SK-N-SH (cell line): ENCODE data around the gene SMYD3. TPM values are rescaled to one million over a fixed set of nuclear protein-coding genes. Genes with fewer than 3 reads are reported as not detected.

Experiments
- CTCF ChIA-PET: fragments of 300-600, 350-600 bp; formaldehyde crosslinking; extraction: SDS; loops from one replicate; lab custom pipeline; 2021; lab: Yijun Ruan, JAX
- POLR2A ChIA-PET: fragments of 350-600 bp; sonication (Branson Sonifier 250); formaldehyde crosslinking; extraction: SDS; loops from one replicate; lab custom pipeline; 2020; ENCODE audit warnings: antibody characterized with exemption, inconsistent platforms; lab: Yijun Ruan, JAX
- DNase-seq: peaks from one replicate; pipeline ENCODE4 v3.0.0; 2012
- H2AFZ ChIP-seq: fragments of 200-600 bp; sonication (generic); 2 replicates; pipeline ENCODE4 v1.8.1; 2016; ENCODE audit warnings: antibody characterized with exemption, mild to moderate bottlenecking, low read depth
- H3F3A ChIP-seq: fragments of 200-600 bp; sonication (generic); replicated peaks from 2 replicates; pipeline ENCODE3; 2016; ENCODE audit warnings: antibody characterized with exemption, mild to moderate bottlenecking; ENCODE audit not compliant: insufficient read depth
- H3K27ac ChIP-seq, 2 experiments: fragments of 200-500 bp in 1 of 2; fragments of 200-600 bp in 1 of 2; sonication (Bioruptor generic) in 1 of 2; sonication (generic), shearing (Covaris generic) in 1 of 2; 2 replicates each; pipeline versions ENCODE4 v1.5.1 to v1.6.1; 2014 to 2016; ENCODE audit warnings: low read depth in 2 of 2, inconsistent platforms in 1 of 2, low read length in 1 of 2, mild to moderate bottlenecking in 1 of 2, mixed read lengths in 1 of 2
- H3K27me3 ChIP-seq: fragments of 200-600 bp; sonication (generic), shearing (Covaris generic); 2 replicates; pipeline ENCODE4 v1.6.1; 2016; ENCODE audit warnings: mixed run types; ENCODE audit not compliant: insufficient read depth
- H3K36me3 ChIP-seq, 2 experiments: fragments of 200-500 bp in 1 of 2; fragments of 200-600 bp in 1 of 2; sonication (Bioruptor generic) in 1 of 2; sonication (generic) in 1 of 2; replicated peaks in 1 of 2; 2 replicates each; pipeline versions ENCODE3 to v1.5.1; 2014 to 2016; ENCODE audit warnings: low read length in 1 of 2, mild to moderate bottlenecking in 1 of 2; ENCODE audit not compliant: insufficient read depth in 2 of 2, control insufficient read depth in 1 of 2
- H3K4me1 ChIP-seq, 2 experiments: fragments of 200-500 bp in 1 of 2; fragments of 200-600 bp in 1 of 2; sonication (Bioruptor generic) in 1 of 2; sonication (generic), shearing (Covaris generic) in 1 of 2; 2 replicates each; pipeline versions ENCODE4 v1.5.1 to v1.6.1; 2014 to 2016; ENCODE audit warnings: low read depth in 1 of 2, low read length in 1 of 2, mixed run types in 1 of 2; ENCODE audit not compliant: insufficient read depth in 2 of 2, control insufficient read depth in 1 of 2
- H3K4me2 ChIP-seq: fragments of 200-600 bp; sonication (generic), shearing (Covaris generic); 2 replicates; pipeline ENCODE4 v1.6.1; 2017; ENCODE audit warnings: mixed run types
- H3K4me3 ChIP-seq, 2 experiments: fragments of 200-500 bp in 1 of 2; fragments of 200-600 bp in 1 of 2; sonication (Bioruptor generic) in 1 of 2; sonication (generic), shearing (Covaris generic) in 1 of 2; 2 replicates each; pipeline versions ENCODE4 v1.5.1 to v1.8.1; 2014 to 2016; ENCODE audit warnings: low read depth in 2 of 2, inconsistent platforms in 1 of 2, low read length in 1 of 2, mild to moderate bottlenecking in 1 of 2, mixed read lengths in 1 of 2, moderate library complexity in 1 of 2
- H3K79me2 ChIP-seq: fragments of 200-600 bp; sonication (generic); 2 replicates; pipeline ENCODE4 v1.8.1; 2017; ENCODE audit warnings: mild to moderate bottlenecking; ENCODE audit not compliant: insufficient read depth
- H3K9ac ChIP-seq: fragments of 200-600 bp; sonication (generic); 2 replicates; pipeline ENCODE4 v1.6.1; 2017; ENCODE audit warnings: mixed run types
- H3K9me2 ChIP-seq: fragments of 200-600 bp; sonication (generic); 2 replicates; pipeline ENCODE4 v1.6.1; 2017; ENCODE audit warnings: mixed run types
- H3K9me3 ChIP-seq: fragments of 200-600 bp; sonication (generic); 2 replicates; pipeline ENCODE4 v1.6.1; 2017; ENCODE audit warnings: mixed run types, mild to moderate bottlenecking, moderate library complexity
- H4K20me1 ChIP-seq: fragments of 200-600 bp; sonication (generic); 2 replicates; pipeline ENCODE4 v1.6.1; 2017; ENCODE audit warnings: mild to moderate bottlenecking, mixed run types; ENCODE audit not compliant: insufficient read depth
- EP300 ChIP-seq, 2 experiments: IDR thresholded peaks; 2 replicates each; pipeline versions ENCODE4 v1.4.0 to v1.6.1; 2012; ENCODE audit warnings: borderline replicate concordance in 1 of 2, low read depth in 1 of 2, low read length in 1 of 2
- FOSL2 ChIP-seq: IDR thresholded peaks from 2 replicates; pipeline ENCODE4 v1.4.0; 2012; ENCODE audit warnings: low read depth, mild to moderate bottlenecking, moderate library complexity, borderline replicate concordance
- FOXM1 ChIP-seq: IDR thresholded peaks from 2 replicates; pipeline ENCODE4 v1.4.0; 2012; ENCODE audit warnings: low read depth, mild to moderate bottlenecking
- GABPA ChIP-seq: IDR thresholded peaks from 2 replicates; pipeline ENCODE4 v1.4.0; 2012; ENCODE audit warnings: low read depth, mild to moderate bottlenecking
- JUND ChIP-seq: IDR thresholded peaks from 2 replicates; pipeline ENCODE4 v1.4.0; 2012
- MEF2A ChIP-seq: IDR thresholded peaks from 2 replicates; pipeline ENCODE4 v1.4.0; 2012; ENCODE audit warnings: low read depth, borderline replicate concordance
- MXI1 ChIP-seq: IDR thresholded peaks from 2 replicates; pipeline ENCODE4 v1.6.1; 2012; ENCODE audit warnings: mild to moderate bottlenecking, low read depth, low read length, improper control_type of control experiment
- NFIC ChIP-seq: IDR thresholded peaks from 2 replicates; pipeline ENCODE4 v1.4.0; 2012; ENCODE audit warnings: borderline replicate concordance
- NRF1 ChIP-seq: IDR thresholded peaks from 2 replicates; pipeline ENCODE4 v1.6.1; 2012; ENCODE audit warnings: low read depth, mild to moderate bottlenecking, low read length
- POLR2AphosphoS5 ChIP-seq: IDR thresholded peaks from 2 replicates; pipeline ENCODE4 v1.6.1; 2012; ENCODE audit warnings: low read depth, low read length
- RCOR1 ChIP-seq: fragments of 150-350 bp; IDR thresholded peaks from 2 replicates; pipeline ENCODE4 v1.6.1; 2017; ENCODE audit warnings: antibody characterized with exemption, low read length
- REST ChIP-seq: IDR thresholded peaks from 2 replicates; pipeline ENCODE4 v1.6.1; 2012; ENCODE audit warnings: mild to moderate bottlenecking, low read depth, low read length, moderate library complexity
- RXRA ChIP-seq: IDR thresholded peaks from 2 replicates; pipeline ENCODE4 v1.4.0; 2012; ENCODE audit warnings: low read depth, mild to moderate bottlenecking, borderline replicate concordance
- SIN3A ChIP-seq: IDR thresholded peaks from 2 replicates; pipeline ENCODE4 v1.6.1; 2012; ENCODE audit warnings: low read depth, mild to moderate bottlenecking, low read length, moderate library complexity, borderline replicate concordance
- SMC3 ChIP-seq: IDR thresholded peaks from 2 replicates; pipeline ENCODE4 v1.6.1; 2012; ENCODE audit warnings: low read depth, low read length, improper control_type of control experiment
- TAF1 ChIP-seq: IDR thresholded peaks from 2 replicates; pipeline ENCODE4 v1.6.1; 2012; ENCODE audit warnings: low read depth, mild to moderate bottlenecking, low read length, moderate library complexity, borderline replicate concordance
- TCF12 ChIP-seq: IDR thresholded peaks from 2 replicates; pipeline ENCODE4 v1.4.0; 2012
- TEAD4 ChIP-seq: IDR thresholded peaks from 2 replicates; pipeline ENCODE4 v1.4.0; 2012; ENCODE audit warnings: mild to moderate bottlenecking, borderline replicate concordance; ENCODE audit not compliant: insufficient read depth
- USF2 ChIP-seq: fragments of 150-350 bp; IDR thresholded peaks from 2 replicates; pipeline ENCODE4 v1.6.1; 2017; ENCODE audit warnings: antibody characterized with exemption, low read length, low read depth, borderline replicate concordance
- WGBS: methylation state at CpG from one replicate; pipeline ENCODE4 v1.1.6; 2017; ENCODE audit warnings: low lambda C conversion rate; 5-methylcytosine and 5-hydroxymethylcytosine counted together
- polyA plus RNA-seq, 3 experiments: library from polyadenylated mRNA; depleted of rRNA; stranded (reverse); fragments of >200 nt; gene quantifications; 2 replicates each; pipeline ENCODE4 v1.2.3, GENCODE V29; 2012
- TF ChIP-seq, protein P1 (sequence below): fragments of 150-350 bp; IDR thresholded peaks from 2 replicates; pipeline ENCODE4 v1.6.1; 2016; ENCODE audit warnings: mild to moderate bottlenecking, low read depth, low read length

Gene SMYD3
- polyA plus RNA-seq, 1 of the 3 experiments (the other 2 are of a cell fraction), result 31.4 TPM

DNA sequence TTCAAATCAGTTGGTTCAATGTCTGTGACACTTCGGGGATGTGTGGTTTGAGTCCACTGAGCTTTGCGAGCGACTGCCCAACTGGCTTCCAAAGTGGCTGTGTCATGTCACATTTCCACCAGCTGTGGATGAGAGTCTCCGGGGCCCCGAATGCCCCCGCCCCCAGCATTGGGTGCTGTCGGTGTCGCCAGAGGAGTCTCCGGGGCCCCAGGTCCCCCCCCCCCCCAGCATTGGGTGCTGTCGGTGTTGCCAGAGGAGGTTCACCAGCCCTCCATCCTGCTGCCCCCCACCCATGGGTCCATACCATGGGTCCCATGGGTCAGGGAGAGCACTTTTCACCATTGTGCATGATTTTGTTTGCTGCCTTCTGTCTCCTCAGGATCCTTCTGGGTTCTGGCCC, 9.0 kb upstream of the SMYD3 start:
- POLR2A ChIA-PET, result no interaction called here
- CTCF ChIA-PET, result interaction anchor here (0.9 kb wide), 1 partner anchor 12 kb away, joined by 3 read pairs; no protein-coding TSS in a partner anchor

DNA sequence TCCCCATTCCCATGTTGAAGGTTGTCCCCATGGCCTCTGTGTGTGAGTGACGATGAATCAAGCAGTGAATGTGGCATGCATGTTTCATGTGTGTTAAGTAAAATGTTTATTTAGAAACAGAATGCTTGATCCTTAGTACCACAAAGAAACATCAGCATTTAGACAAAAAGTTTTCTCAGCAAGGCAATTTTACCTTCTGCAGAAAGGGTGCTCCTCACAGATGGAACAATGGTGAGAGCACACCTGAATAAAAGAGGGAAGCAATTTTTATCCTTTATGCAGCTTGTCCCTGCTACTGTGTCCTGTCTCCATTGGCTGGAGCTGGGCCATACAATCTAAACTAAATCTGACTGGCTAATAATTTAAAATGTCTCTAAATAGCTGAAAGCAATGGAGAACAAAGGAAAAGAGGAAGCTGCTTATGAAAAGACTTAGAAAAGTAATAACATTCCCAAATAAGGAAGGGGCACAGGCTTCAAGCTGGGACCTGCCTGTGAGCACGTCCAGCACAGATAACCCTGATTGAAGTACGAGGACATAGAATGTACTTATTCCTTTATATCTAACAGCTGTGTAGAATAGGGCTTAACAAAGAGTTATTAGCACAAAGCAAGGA, 8.4 kb upstream of the SMYD3 start:
- H3K79me2 ChIP-seq, result no peaks in the 10 kb centered on the region
- H3K27ac ChIP-seq, result no peak overlapping the region
- H3K4me1 ChIP-seq, result no peaks in the 10 kb centered on the region
- no peak overlapping the region for H3K4me2 ChIP-seq
- H2AFZ ChIP-seq, result no peak overlapping the region
- no peak overlapping the region for H3K4me3 ChIP-seq
- H3K9ac ChIP-seq, result no peak overlapping the region
- H3K27me3 ChIP-seq, result no peaks in the 10 kb centered on the region
- WGBS, result 9% methylated on average over 3 of the region's 3 CpGs
- H3K36me3 ChIP-seq, result no peaks in the 10 kb centered on the region
- no peak for DNase-seq
- no peaks in the 10 kb centered on the region for H3K9me2 ChIP-seq
- ChIA-PET POLR2A (no interaction called here), CTCF (no interaction called here)
- TF ChIP-seq REST, result no peak
- TF ChIP-seq, protein P1, sequence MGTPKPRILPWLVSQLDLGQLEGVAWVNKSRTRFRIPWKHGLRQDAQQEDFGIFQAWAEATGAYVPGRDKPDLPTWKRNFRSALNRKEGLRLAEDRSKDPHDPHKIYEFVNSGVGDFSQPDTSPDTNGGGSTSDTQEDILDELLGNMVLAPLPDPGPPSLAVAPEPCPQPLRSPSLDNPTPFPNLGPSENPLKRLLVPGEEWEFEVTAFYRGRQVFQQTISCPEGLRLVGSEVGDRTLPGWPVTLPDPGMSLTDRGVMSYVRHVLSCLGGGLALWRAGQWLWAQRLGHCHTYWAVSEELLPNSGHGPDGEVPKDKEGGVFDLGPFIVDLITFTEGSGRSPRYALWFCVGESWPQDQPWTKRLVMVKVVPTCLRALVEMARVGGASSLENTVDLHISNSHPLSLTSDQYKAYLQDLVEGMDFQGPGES, result no peak
- TF ChIP-seq RCOR1, result no peak
- TF ChIP-seq MXI1, result no peak
- no peak for TF ChIP-seq EP300 (IDR thresholded peaks at IDR 0.05; ENCODE audit: borderline replicate concordance in 1 of 2, low read depth in 1 of 2, low read length in 1 of 2)
- no peak for TF ChIP-seq NRF1
- H3K9me3 ChIP-seq, result no peaks in the 10 kb centered on the region; the same call in 1 of the 2 replicates
- H4K20me1 ChIP-seq, result no peaks in the 10 kb centered on the region
- no peaks in the 10 kb centered on the region for H3F3A ChIP-seq

More for the DNA sequence above, 9.0 kb upstream of the SMYD3 start:
- Histone ChIP-seq H3K4me1 (no peaks in the 10 kb centered on the region), H3K9me2 (no peaks in the 10 kb centered on the region), H3K9me3 (no peaks in the 10 kb centered on the region; the same call in 1 of the 2 replicates), H3F3A (no peaks in the 10 kb centered on the region), H3K4me2 (no peak overlapping the region), H4K20me1 (no peaks in the 10 kb centered on the region), H3K4me3 (no peak overlapping the region), H2AFZ (no peak overlapping the region), H3K36me3 (no peaks in the 10 kb centered on the region), H3K27ac (no peak overlapping the region), H3K79me2 (no peaks in the 10 kb centered on the region), H3K27me3 (no peaks in the 10 kb centered on the region), H3K9ac (no peak overlapping the region)
- no peak for TF ChIP-seq RCOR1
- no peak for TF ChIP-seq RXRA
- no peak for TF ChIP-seq TCF12
- TF ChIP-seq NFIC, result no peak
- TF ChIP-seq USF2, result no peak
- no peak for TF ChIP-seq MXI1
- no peak for TF ChIP-seq TAF1
- TF ChIP-seq TEAD4, result no peak
- no peak for TF ChIP-seq POLR2AphosphoS5
- TF ChIP-seq MEF2A, result no peak
- TF ChIP-seq SMC3, result no peak
- TF ChIP-seq GABPA, result no peak
- TF ChIP-seq JUND, result no peak
- TF ChIP-seq, protein P1, result no peak
- TF ChIP-seq FOXM1, result no peak
- TF ChIP-seq SIN3A, result no peak
- no peak for TF ChIP-seq FOSL2
- WGBS, result 59% methylated on average over 8 of the region's 10 CpGs
- no peak for DNase-seq
